ENCODE measurements around the gene GOPC.

GRCh38 chr6:117553142-117553541 is 49.2 kb downstream of the GOPC start:
- no peak for TF ChIP-seq POLR2A (IDR thresholded peaks at IDR 0.05)
- TF ChIP-seq, protein P1, sequence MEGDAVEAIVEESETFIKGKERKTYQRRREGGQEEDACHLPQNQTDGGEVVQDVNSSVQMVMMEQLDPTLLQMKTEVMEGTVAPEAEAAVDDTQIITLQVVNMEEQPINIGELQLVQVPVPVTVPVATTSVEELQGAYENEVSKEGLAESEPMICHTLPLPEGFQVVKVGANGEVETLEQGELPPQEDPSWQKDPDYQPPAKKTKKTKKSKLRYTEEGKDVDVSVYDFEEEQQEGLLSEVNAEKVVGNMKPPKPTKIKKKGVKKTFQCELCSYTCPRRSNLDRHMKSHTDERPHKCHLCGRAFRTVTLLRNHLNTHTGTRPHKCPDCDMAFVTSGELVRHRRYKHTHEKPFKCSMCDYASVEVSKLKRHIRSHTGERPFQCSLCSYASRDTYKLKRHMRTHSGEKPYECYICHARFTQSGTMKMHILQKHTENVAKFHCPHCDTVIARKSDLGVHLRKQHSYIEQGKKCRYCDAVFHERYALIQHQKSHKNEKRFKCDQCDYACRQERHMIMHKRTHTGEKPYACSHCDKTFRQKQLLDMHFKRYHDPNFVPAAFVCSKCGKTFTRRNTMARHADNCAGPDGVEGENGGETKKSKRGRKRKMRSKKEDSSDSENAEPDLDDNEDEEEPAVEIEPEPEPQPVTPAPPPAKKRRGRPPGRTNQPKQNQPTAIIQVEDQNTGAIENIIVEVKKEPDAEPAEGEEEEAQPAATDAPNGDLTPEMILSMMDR (IDR thresholded peaks at IDR 0.05), result no peak
